Keratinocyte (primary cell): Measurements from ENCODE around the gene ZNF335. TPM values are rescaled to one million over a fixed set of nuclear protein-coding genes. Genes with fewer than 3 reads are reported as not detected.

Source experiments
- DNase-seq: peaks from one replicate; pipeline ENCODE4 v3.0.0-alpha.2; 2011; ENCODE audit warnings: low read depth, missing footprints, low spot score
- FAIRE-seq: peaks from 2 replicates; lab custom pipeline; 2011; peaks lifted over from hg19 to GRCh38; lab: Jason Lieb, UNC
- H2AFZ ChIP-seq: 2 replicates; pipeline ENCODE4 v1.6.0; 2012; ENCODE audit warnings: low read length, control low read depth, inconsistent platforms; ENCODE audit not compliant: control insufficient read depth
- H3K27ac ChIP-seq: 2 replicates; pipeline ENCODE4 v1.5.1; 2011; ENCODE audit warnings: low read length; ENCODE audit not compliant: control insufficient read depth, insufficient read depth
- H3K27me3 ChIP-seq: 3 replicates; pipeline ENCODE4 v1.6.0; 2011; ENCODE audit warnings: low read length; ENCODE audit not compliant: control insufficient read depth, insufficient read depth; ENCODE audit errors: extremely low read depth
- H3K36me3 ChIP-seq, 2 experiments: 2 replicates in 1 of 2; 3 replicates in 1 of 2; pipeline ENCODE4 v1.5.1; 2011; ENCODE audit warnings: low read length in 2 of 2, mild to moderate bottlenecking in 1 of 2; ENCODE audit not compliant: control insufficient read depth in 2 of 2, insufficient read depth in 2 of 2; ENCODE audit errors: extremely low read depth in 1 of 2
- H3K4me1 ChIP-seq: 3 replicates; pipeline ENCODE4 v1.5.1; 2011; ENCODE audit warnings: low read length; ENCODE audit not compliant: control insufficient read depth, insufficient read depth; ENCODE audit errors: extremely low read depth
- H3K4me2 ChIP-seq: 3 replicates; pipeline ENCODE4 v1.6.0; 2011; ENCODE audit warnings: low read depth, low read length; ENCODE audit not compliant: control insufficient read depth, insufficient read depth; ENCODE audit errors: extremely low read depth
- H3K4me3 ChIP-seq, 3 experiments: fragments of 200-600 bp in 1 of 3; sonication (generic) in 1 of 3; 2 replicates in 2 of 3; 3 replicates in 1 of 3; pipeline ENCODE4 v1.5.1; 2011 to 2016; ENCODE audit warnings: low read length in 3 of 3, mild to moderate bottlenecking in 3 of 3, control low read depth in 2 of 3, inconsistent platforms in 1 of 3, low read depth in 1 of 3, mixed read lengths in 1 of 3, mixed run types in 1 of 3, moderate library complexity in 1 of 3; ENCODE audit not compliant: control insufficient read depth in 2 of 3, insufficient read depth in 2 of 3; ENCODE audit errors: extremely low read depth in 1 of 3
- H3K79me2 ChIP-seq: 2 replicates; pipeline ENCODE4 v1.6.0; 2012; ENCODE audit warnings: low read length; ENCODE audit not compliant: control insufficient read depth, insufficient read depth
- H3K9ac ChIP-seq: 3 replicates; pipeline ENCODE4 v1.6.0; 2011; ENCODE audit warnings: low read length; ENCODE audit not compliant: control insufficient read depth, insufficient read depth; ENCODE audit errors: extremely low read depth
- H3K9me1 ChIP-seq: 3 replicates; pipeline ENCODE4 v1.6.0; 2011; ENCODE audit warnings: low read length; ENCODE audit not compliant: control insufficient read depth, insufficient read depth; ENCODE audit errors: extremely low read depth
- H3K9me3 ChIP-seq: 2 replicates; pipeline ENCODE4 v1.5.1; 2012; ENCODE audit warnings: low read depth, low read length; ENCODE audit not compliant: control insufficient read depth
- H4K20me1 ChIP-seq: 3 replicates; pipeline ENCODE4 v1.6.0; 2011; ENCODE audit warnings: low read length; ENCODE audit not compliant: control insufficient read depth, insufficient read depth; ENCODE audit errors: extremely low read depth
- CTCF ChIP-seq, 3 experiments: IDR thresholded peaks in 1 of 3; conservative IDR thresholded peaks in 1 of 3; optimal IDR thresholded peaks in 1 of 3; 2 replicates in 2 of 3; 3 replicates in 1 of 3; pipeline versions ENCODE3 to v1.5.1; 2011; ENCODE audit warnings: low read length in 3 of 3, mild to moderate bottlenecking in 3 of 3, moderate library complexity in 2 of 3, control low read depth in 1 of 3, inconsistent platforms in 1 of 3; ENCODE audit not compliant: insufficient read depth in 2 of 3; ENCODE audit errors: extremely low read depth in 1 of 3
- EZH2 ChIP-seq: IDR thresholded peaks from one replicate; pipeline ENCODE4 v1.6.1; 2012; ENCODE audit warnings: inconsistent platforms, mild to moderate bottlenecking, low read length, moderate library complexity
- dilution Hi-C: fragments of 300-500 bp; cut with MboI; formaldehyde crosslinking; loops from one replicate; pipeline ENCODE4 v1.7.0; 2020; ENCODE audit warnings: low sequenced_read_pairs; ENCODE audit not compliant: extremely low pct_ligation_motif_present
- polyA plus RNA-seq, 5 experiments: library from polyadenylated mRNA; depleted of rRNA in 3 of 5; stranded (reverse) in 3 of 5; stranded (forward) in 1 of 5; unstranded in 1 of 5; fragments of >200 nt; gene quantifications; 1 replicate in 1 of 5; 2 replicates in 3 of 5; 3 replicates in 1 of 5; pipeline versions ENCODE4 v1.2.1 to v1.2.3, GENCODE V29; 2011 to 2012; ENCODE audit warnings: missing spikeins in 2 of 5, low read depth in 1 of 5, low replicate concordance in 1 of 5

Gene ZNF335
- polyA plus RNA-seq, 1 donor (not counting 4 experiments of a cell fraction or from before 2014, with no cell fraction given) = 5.8 TPM

- peaks cover 5% of the 10 kb centered on the region for H3K4me1 ChIP-seq
- TF ChIP-seq EZH2 = no peak
- TF ChIP-seq CTCF (optimal IDR thresholded peaks at IDR 0.05 in 1 of 3, IDR thresholded peaks at IDR 0.05 in 1 of 3, conservative IDR thresholded peaks at IDR 0.05 in 1 of 3; ENCODE audit: extremely low read depth in 1 of 3, insufficient read depth in 2 of 3, low read length in 3 of 3) = no peak
- no peak overlapping the region for H3K27ac ChIP-seq
- H3K9ac ChIP-seq = no peak overlapping the region
- no peaks in the 10 kb centered on the region for H3K79me2 ChIP-seq
- FAIRE-seq (no peak), DNase-seq (no peak)
- peaks cover 4% of the 10 kb centered on the region for H3K27me3 ChIP-seq
- no peak overlapping the region for H3K4me3 ChIP-seq
- no peak overlapping the region for H2AFZ ChIP-seq
- no peaks in the 10 kb centered on the region for H4K20me1 ChIP-seq
- no peak overlapping the region for H3K4me2 ChIP-seq
- no peaks in the 10 kb centered on the region for H3K9me3 ChIP-seq
- no peaks in the 10 kb centered on the region for H3K9me1 ChIP-seq
- no peaks in the 10 kb centered on the region for H3K36me3 ChIP-seq
- dilution Hi-C loops = no loop called here
Observed at GRCh38 chr20:46018611-46019010, 46.6 kb upstream of the ZNF335 start.

DNA sequence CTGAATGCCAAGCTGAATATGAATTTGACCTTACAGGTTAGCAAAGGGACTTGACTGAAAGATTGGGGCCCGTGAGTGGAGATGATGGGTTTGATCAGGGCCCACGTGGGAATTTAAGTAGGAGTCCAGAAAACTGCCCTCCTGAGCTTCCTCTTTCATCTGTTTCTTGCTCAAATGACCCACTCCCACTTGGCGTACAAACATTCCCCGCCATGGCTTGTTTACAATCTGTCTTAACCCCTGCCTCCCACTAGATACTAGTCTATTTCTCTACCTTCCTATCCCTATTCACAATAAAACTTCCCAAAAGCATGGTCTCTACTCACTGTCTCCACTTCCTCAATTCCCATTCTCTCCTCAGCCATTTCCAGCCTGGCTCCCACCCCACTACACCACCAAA, 46.1 kb upstream of the ZNF335 start:
- H3K4me2 ChIP-seq = no peak overlapping the region
- no peak overlapping the region for H3K4me3 ChIP-seq
- H3K4me1 ChIP-seq = peaks cover 5% of the 10 kb centered on the region
- no peak overlapping the region for H3K27ac ChIP-seq
- dilution Hi-C loops = no loop called here
- no peak overlapping the region for H3K9ac ChIP-seq
- peaks cover 3% of the 10 kb centered on the region for H3K27me3 ChIP-seq
- no peaks in the 10 kb centered on the region for H3K36me3 ChIP-seq
- H3K9me3 ChIP-seq = no peaks in the 10 kb centered on the region
- DNase-seq (no peak), FAIRE-seq (no peak)
- no peaks in the 10 kb centered on the region for H3K9me1 ChIP-seq
- TF ChIP-seq EZH2 (no peak), CTCF (optimal IDR thresholded peaks at IDR 0.05 in 1 of 3, IDR thresholded peaks at IDR 0.05 in 1 of 3, conservative IDR thresholded peaks at IDR 0.05 in 1 of 3; ENCODE audit: extremely low read depth in 1 of 3, insufficient read depth in 2 of 3, low read length in 3 of 3) (no peak)
- H2AFZ ChIP-seq = no peak overlapping the region
- H4K20me1 ChIP-seq = no peaks in the 10 kb centered on the region
- no peaks in the 10 kb centered on the region for H3K79me2 ChIP-seq
